Measurements from ENCODE around the gene HRH1.
"Not testable (repeated sequence)": the region's sequence is repeated elsewhere in the genome, so short reads cannot be mapped to it uniquely, and the experiment has no call there.

Gene HRH1

GRCh38 chr3:11239796-11240195 is 85.5 kb downstream of the HRH1 start:
- DNase-seq (ENCODE audit: low spot score), result no peak

DNA sequence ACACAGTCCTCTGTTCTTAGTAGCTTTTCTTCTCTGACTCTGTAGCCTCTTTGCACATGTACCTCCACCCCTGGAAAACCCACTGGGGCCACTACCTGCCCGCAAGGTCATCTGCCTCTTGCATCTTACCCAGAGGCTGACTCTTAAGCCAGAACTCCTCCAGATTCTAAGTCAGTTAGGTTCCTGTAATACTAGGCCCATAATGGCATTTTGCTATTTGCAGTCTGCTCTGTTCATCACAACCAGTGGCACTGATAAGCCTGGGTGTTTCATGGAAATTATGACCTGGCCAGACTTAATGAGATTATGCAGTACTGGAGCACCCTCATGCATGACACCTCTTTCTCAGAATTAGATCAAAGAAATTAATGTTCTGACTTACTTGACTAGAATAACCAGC is 86.2 kb downstream of the HRH1 start:
- DNase-seq (ENCODE audit: low spot score), result no peak

GRCh38 chr3:11244121-11244677 is 89.9 kb downstream of the HRH1 start:
- DNase-seq (ENCODE audit: low spot score), result peak; percentile 20

DNA sequence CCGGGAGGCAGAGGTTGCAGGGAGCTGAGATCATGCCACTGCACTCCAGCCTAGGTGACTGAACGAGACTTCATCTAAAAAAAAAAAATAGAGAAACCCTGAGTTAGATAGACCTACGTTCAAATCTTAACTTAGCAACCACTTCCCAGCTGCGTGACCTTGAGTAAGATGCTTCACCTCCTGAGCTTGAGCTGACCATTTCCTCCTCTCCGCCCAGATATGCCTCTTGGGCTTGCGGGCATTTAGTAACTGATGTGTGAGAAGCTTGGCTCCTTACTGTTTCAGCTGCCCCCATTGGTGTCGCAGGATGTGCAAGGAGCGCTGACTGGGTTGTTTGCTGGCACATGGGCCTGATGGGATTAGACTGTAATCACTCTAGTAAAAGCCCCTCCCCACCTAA is 91.0 kb downstream of the HRH1 start:
- no peak for DNase-seq (ENCODE audit: low spot score)

- no peak for DNase-seq (ENCODE audit: low spot score)
These were observed 91.8 kb downstream of the HRH1 start for GRCh38 chr3:11245827-11246662.

DNA sequence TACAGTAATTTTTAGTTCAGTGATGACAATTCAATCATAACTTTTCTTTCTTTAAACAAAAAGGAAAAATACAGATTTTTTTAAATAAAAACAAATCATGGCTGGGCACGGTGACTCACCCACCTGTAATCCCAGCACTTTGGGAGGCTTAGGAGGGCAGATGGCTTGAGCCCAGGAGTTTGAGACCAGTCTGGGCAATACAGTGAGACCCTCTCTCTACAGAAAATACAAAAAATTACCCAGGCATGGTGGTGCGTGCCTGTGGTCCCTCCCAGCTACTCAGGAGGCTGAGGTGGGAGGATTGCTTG is 92.3 kb downstream of the HRH1 start:
- DNase-seq (ENCODE audit: low spot score), result no peak

DNA sequence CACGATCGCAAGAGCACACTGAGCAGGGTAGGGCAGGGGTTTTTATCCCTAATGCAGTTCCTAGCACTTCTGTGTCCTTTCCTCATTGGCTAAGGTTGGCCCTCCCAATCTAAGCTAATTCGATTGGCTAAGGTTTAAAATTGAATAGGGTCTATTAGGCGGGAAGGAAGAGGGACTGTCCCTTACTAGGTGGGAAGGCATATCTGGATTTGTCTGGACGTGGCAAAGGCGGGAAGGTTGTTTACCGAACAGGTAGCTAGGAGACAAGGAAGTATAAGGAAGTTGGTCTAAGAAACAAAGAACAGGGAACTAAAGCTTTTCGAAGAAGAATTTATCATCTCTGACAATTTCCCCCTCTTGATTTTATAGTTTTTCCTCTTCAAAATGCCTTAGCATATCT is 93.1 kb downstream of the HRH1 start:
- DNase-seq (ENCODE audit: low spot score), result no peak

- DNase-seq (ENCODE audit: low spot score), result no peak
These were observed 94.3 kb downstream of the HRH1 start for GRCh38 chr3:11248596-11248995.

DNA sequence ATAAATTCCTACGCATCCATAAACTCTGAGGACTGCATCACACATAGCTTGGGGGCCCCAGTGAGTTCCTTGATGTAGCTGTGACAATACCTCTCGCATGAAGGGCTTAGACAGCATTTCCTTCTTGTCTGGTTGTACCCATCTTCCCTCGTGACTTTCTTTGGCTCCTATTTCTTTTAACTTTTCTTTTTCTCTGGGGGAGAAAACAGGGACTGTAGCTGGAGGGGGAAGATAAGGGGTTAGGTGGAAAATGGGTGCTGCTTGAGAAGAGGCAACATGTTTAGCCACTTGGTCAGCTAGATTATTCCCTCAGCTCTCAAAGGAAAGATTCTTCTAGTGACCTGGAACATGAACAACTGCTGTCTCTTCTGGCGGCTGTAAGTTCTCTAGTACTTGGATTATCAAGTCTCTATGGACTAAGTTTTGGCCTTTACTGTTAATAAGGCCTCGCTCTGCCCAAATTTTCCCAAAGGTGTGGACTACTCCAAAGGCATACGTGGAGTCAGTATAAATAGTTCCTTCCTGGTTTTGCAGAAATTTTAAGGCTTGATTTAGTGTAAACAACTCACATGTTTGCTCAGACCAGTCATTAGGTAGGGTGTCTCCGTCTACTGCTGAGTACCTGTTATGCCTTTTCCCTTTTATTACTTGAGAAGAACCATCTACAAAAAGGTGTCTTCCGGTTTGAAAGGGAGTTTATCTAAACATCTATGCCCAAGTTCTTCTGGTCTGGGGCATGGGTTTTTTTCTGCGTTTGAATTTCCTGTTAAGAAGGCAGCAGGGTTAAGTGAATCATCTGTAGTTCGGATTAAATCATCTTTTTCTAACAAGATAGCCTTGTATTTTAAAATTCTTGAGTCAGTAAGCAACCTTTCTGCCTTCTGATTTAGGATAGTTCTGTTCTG is 96.9 kb downstream of the HRH1 start:
- no peak for DNase-seq (ENCODE audit: low spot score)

GRCh38 chr3:11251807-11252176 is 97.5 kb downstream of the HRH1 start:
- no peak for DNase-seq (ENCODE audit: low spot score)

GRCh38 chr3:11254876-11255275 is 100.6 kb downstream of the HRH1 start:
- DNase-seq (ENCODE audit: low spot score), result no peak

GRCh38 chr3:11255537-11255936 is 101.2 kb downstream of the HRH1 start:
- not testable (repeated sequence) for DNase-seq (ENCODE audit: low spot score)

DNA sequence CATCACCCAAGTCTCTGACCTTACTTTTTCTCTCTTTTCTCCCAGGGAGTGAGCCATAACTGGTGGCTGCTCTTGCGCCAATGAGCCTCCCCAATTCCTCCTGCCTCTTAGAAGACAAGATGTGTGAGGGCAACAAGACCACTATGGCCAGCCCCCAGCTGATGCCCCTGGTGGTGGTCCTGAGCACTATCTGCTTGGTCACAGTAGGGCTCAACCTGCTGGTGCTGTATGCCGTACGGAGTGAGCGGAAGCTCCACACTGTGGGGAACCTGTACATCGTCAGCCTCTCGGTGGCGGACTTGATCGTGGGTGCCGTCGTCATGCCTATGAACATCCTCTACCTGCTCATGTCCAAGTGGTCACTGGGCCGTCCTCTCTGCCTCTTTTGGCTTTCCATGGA is 104.7 kb downstream of the HRH1 start:
- DNase-seq (ENCODE audit: low spot score), result no peak

DNA sequence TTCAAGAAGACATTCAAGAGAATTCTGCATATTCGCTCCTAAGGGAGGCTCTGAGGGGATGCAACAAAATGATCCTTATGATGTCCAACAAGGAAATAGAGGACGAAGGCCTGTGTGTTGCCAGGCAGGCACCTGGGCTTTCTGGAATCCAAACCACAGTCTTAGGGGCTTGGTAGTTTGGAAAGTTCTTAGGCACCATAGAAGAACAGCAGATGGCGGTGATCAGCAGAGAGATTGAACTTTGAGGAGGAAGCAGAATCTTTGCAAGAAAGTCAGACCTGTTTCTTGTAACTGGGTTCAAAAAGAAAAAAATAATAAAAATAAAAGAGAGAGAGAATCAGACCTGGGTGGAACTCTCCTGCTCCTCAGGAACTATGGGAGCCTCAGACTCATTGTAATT is 106.2 kb downstream of the HRH1 start:
- no peak for DNase-seq (ENCODE audit: low spot score)

GRCh38 chr3:11269007-11269406 is 114.7 kb downstream of the HRH1 start:
- DNase-seq (ENCODE audit: low spot score), result no peak

- peak; percentile 90 for DNase-seq (ENCODE audit: low spot score)
These were observed 118.0 kb downstream of the HRH1 start, which contains the start of gene ATG7 for GRCh38 chr3:11271986-11272904. TSS of gene ATG7 (plus strand) at chr3:11272397. CDS start at chr3:11298696, 26,299 bp downstream.

- DNase-seq (ENCODE audit: low spot score), result no peak
These were observed 118.7 kb downstream of the HRH1 start for GRCh38 chr3:11272906-11273574.

GRCh38 chr3:11273891-11274291 is 119.6 kb downstream of the HRH1 start:
- no peak for DNase-seq (ENCODE audit: low spot score)

GRCh38 chr3:11274566-11275142 is 120.4 kb downstream of the HRH1 start:
- no peak for DNase-seq (ENCODE audit: low spot score)

DNA sequence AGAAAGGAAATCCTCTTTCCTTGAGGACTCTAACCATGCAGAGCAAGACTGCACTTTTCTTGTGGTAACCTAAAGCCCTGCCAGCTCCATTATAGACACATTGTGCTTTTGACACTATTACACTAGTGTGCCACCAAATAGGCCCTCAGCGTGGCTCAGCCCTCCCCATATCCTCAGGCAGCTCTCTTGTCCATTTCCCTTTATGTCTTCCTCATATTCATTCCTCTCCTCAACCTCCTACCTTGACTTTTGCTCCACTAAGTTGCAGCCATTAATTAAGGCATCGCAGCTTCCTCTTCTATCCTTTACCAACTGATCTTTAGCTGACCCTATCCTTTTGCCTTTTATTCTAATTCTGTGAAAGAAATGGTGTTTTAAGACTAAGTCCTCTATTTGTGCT is 121.6 kb downstream of the HRH1 start:
- no peak for DNase-seq (ENCODE audit: low spot score)

- no peak for DNase-seq (ENCODE audit: low spot score)
These were observed 122.6 kb downstream of the HRH1 start for GRCh38 chr3:11276901-11277300.

Measured in SW480 (cell line).